Measurements from ENCODE around the gene TMEM117.

Gene TMEM117

GRCh38 chr12:43887397-43887796 lies 51.5 kb downstream of the TMEM117 start:
- no peak for DNase-seq

- no peak for DNase-seq
Observed at GRCh38 chr12:43891856-43892574, 56.1 kb downstream of the TMEM117 start.

GRCh38 chr12:43893670-43894069 lies 57.8 kb downstream of the TMEM117 start:
- DNase-seq = no peak

- DNase-seq = no peak
Observed at GRCh38 chr12:43895580-43896206, 59.8 kb downstream of the TMEM117 start.

- DNase-seq = no peak
Observed at GRCh38 chr12:43896496-43896895, 60.6 kb downstream of the TMEM117 start.

GRCh38 chr12:43898474-43898873 lies 62.6 kb downstream of the TMEM117 start:
- no peak for DNase-seq

GRCh38 chr12:43899574-43899973 lies 63.7 kb downstream of the TMEM117 start:
- no peak for DNase-seq

GRCh38 chr12:43903686-43904085 lies 67.8 kb downstream of the TMEM117 start:
- DNase-seq = no peak

GRCh38 chr12:43912859-43913258 lies 77.0 kb downstream of the TMEM117 start:
- no peak for DNase-seq

GRCh38 chr12:43914391-43914790 lies 78.5 kb downstream of the TMEM117 start:
- no peak for DNase-seq

- no peak for DNase-seq
Observed at GRCh38 chr12:43914923-43915468, 79.1 kb downstream of the TMEM117 start.

GRCh38 chr12:43917896-43918295 lies 82.0 kb downstream of the TMEM117 start:
- DNase-seq = no peak

- DNase-seq = no peak
Observed at GRCh38 chr12:43921666-43922337, 85.9 kb downstream of the TMEM117 start.

- no peak for DNase-seq
Observed at GRCh38 chr12:43930032-43930431, 94.2 kb downstream of the TMEM117 start.

GRCh38 chr12:43931187-43931586 lies 95.3 kb downstream of the TMEM117 start:
- no peak for DNase-seq

- no peak for DNase-seq
Observed at GRCh38 chr12:43935581-43935980, 99.7 kb downstream of the TMEM117 start.

GRCh38 chr12:43937947-43938346 lies 102.1 kb downstream of the TMEM117 start:
- DNase-seq = no peak

- DNase-seq = no peak
Observed at GRCh38 chr12:43942379-43942778, 106.5 kb downstream of the TMEM117 start.

- DNase-seq = no peak
Observed at GRCh38 chr12:43945983-43946382, 110.1 kb downstream of the TMEM117 start.

- no peak for DNase-seq
Observed at GRCh38 chr12:43951286-43951685, 115.4 kb downstream of the TMEM117 start.

- DNase-seq = peak in 2 of 6 experiments; percentile 9 to 15
Observed at GRCh38 chr12:43957732-43958372, 122.0 kb downstream of the TMEM117 start.

- no peak for DNase-seq
Observed at GRCh38 chr12:43964033-43964432, 128.2 kb downstream of the TMEM117 start.

GRCh38 chr12:43964961-43965360 lies 129.1 kb downstream of the TMEM117 start:
- DNase-seq = no peak
